GM21717 (cell line): Measurements from ENCODE around the gene SF3B5.
A peak's percentile ranks its signal among the peaks of the same experiment; 100 is the strongest.
"Not testable (repeated sequence)": the region's sequence is repeated elsewhere in the genome, so short reads cannot be mapped to it uniquely, and the experiment has no call there.

ENCODE experiments used
- ATAC-seq: cut with Tn5 transposase; IDR thresholded peaks from one replicate; pipeline ENCODE4 v1.9.1; 2021; ENCODE audit warnings: mild to moderate bottlenecking, moderate library complexity; ENCODE audit not compliant: unreplicated experiment

The SF3B5 gene

GRCh38 chr6:144064402-144065212 is 30.8 kb downstream of the SF3B5 start:
- ATAC-seq, result peak; percentile 25

- ATAC-seq, result peak; percentile 84
Measured at GRCh38 chr6:144063744-144064401, 31.5 kb downstream of the SF3B5 start.

GRCh38 chr6:144063246-144063743 is 32.1 kb downstream of the SF3B5 start:
- ATAC-seq, result peak; percentile 12

GRCh38 chr6:144062786-144063185 is 32.6 kb downstream of the SF3B5 start:
- no peak for ATAC-seq

GRCh38 chr6:144059139-144059538 is 36.2 kb downstream of the SF3B5 start:
- no peak for ATAC-seq

GRCh38 chr6:144055121-144055931 is 40.0 kb downstream of the SF3B5 start:
- peak; percentile 81 for ATAC-seq

GRCh38 chr6:144053601-144054000 is 41.8 kb downstream of the SF3B5 start:
- no peak for ATAC-seq

GRCh38 chr6:144052488-144052887 is 42.9 kb downstream of the SF3B5 start:
- no peak for ATAC-seq

- no peak for ATAC-seq
Measured at GRCh38 chr6:144049386-144049785, 46.0 kb downstream of the SF3B5 start.

- no peak for ATAC-seq
Measured at GRCh38 chr6:144047688-144048087, 47.7 kb downstream of the SF3B5 start.

- ATAC-seq, result not testable (repeated sequence)
Measured at GRCh38 chr6:144046672-144047071, 48.7 kb downstream of the SF3B5 start.

- ATAC-seq, result not testable (repeated sequence)
Measured at GRCh38 chr6:144044989-144045388, 50.4 kb downstream of the SF3B5 start.
